GM12801 (cell line): Measurements from ENCODE around the gene KCNMB3.

ENCODE experiments used
- CTCF ChIP-seq: IDR thresholded peaks from one replicate; pipeline ENCODE4 v1.5.1; 2011; ENCODE audit warnings: control low read depth; ENCODE audit not compliant: insufficient read length; ENCODE audit errors: extremely low read depth

KCNMB3 gene

GRCh38 chr3:179250803-179251476 lies at the start of gene KCNMB3:
KCNMB3 (minus strand) TSS chr3:179251114; CDS start chr3:179250990, 124 bp downstream.
- TF ChIP-seq CTCF = no peak

GRCh38 chr3:179299999-179300613 lies 49.2 kb upstream of the KCNMB3 start:
- no peak for TF ChIP-seq CTCF

- TF ChIP-seq CTCF = no peak
Observed at GRCh38 chr3:179299316-179299715, 48.4 kb upstream of the KCNMB3 start.

- no peak for TF ChIP-seq CTCF
Observed at GRCh38 chr3:179297971-179298725, 47.2 kb upstream of the KCNMB3 start.

GRCh38 chr3:179292450-179292849 lies 41.5 kb upstream of the KCNMB3 start:
- no peak for TF ChIP-seq CTCF

- TF ChIP-seq CTCF = no peak
Observed at GRCh38 chr3:179289295-179289694, 38.4 kb upstream of the KCNMB3 start.

GRCh38 chr3:179288845-179289244 lies 37.9 kb upstream of the KCNMB3 start:
- no peak for TF ChIP-seq CTCF
